GM21360 (cell line): Measurements from ENCODE around the gene NLK.

Experiments used
- ATAC-seq: cut with Tn5 transposase; IDR thresholded peaks from one replicate; pipeline ENCODE4 v1.9.1; 2021; ENCODE audit warnings: mild to moderate bottlenecking, moderate library complexity; ENCODE audit not compliant: unreplicated experiment

NLK gene

GRCh38 chr17:28039251-28039650 lies 3.2 kb upstream of the NLK start:
- no peak for ATAC-seq

- ATAC-seq, result no peak
Observed at GRCh38 chr17:28040406-28040805, 2.1 kb upstream of the NLK start.

- ATAC-seq, result peak; percentile 85
Observed at GRCh38 chr17:28041068-28041843, 1.2 kb upstream of the NLK start.

- no peak for ATAC-seq
Observed at GRCh38 chr17:28041844-28042656, 427 bp upstream of the NLK start.

- ATAC-seq, result no peak
Observed at GRCh38 chr17:28042721-28043291, 329 bp downstream of the NLK start.

GRCh38 chr17:28043296-28043695 lies 819 bp downstream of the NLK start:
- no peak for ATAC-seq

- ATAC-seq, result no peak
Observed at GRCh38 chr17:28043741-28044140, 1.3 kb downstream of the NLK start.

GRCh38 chr17:28045304-28045703 lies 2.8 kb downstream of the NLK start:
- ATAC-seq, result no peak

GRCh38 chr17:28046034-28046825 lies 3.8 kb downstream of the NLK start:
- no peak for ATAC-seq

- ATAC-seq, result no peak
Observed at GRCh38 chr17:28047806-28048205, 5.3 kb downstream of the NLK start.

- ATAC-seq, result no peak
Observed at GRCh38 chr17:28049071-28049470, 6.6 kb downstream of the NLK start.

GRCh38 chr17:28053044-28053670 lies 10.7 kb downstream of the NLK start:
- no peak for ATAC-seq

GRCh38 chr17:28053725-28054124 lies 11.2 kb downstream of the NLK start:
- ATAC-seq, result no peak

- ATAC-seq, result no peak
Observed at GRCh38 chr17:28055546-28056275, 13.2 kb downstream of the NLK start.

GRCh38 chr17:28056276-28056620 lies 13.8 kb downstream of the NLK start:
- no peak for ATAC-seq

GRCh38 chr17:28057731-28058246 lies 15.3 kb downstream of the NLK start:
- peak; percentile 74 for ATAC-seq

- ATAC-seq, result no peak
Observed at GRCh38 chr17:28059675-28060074, 17.2 kb downstream of the NLK start.

GRCh38 chr17:28065706-28066105 lies 23.2 kb downstream of the NLK start:
- no peak for ATAC-seq

- no peak for ATAC-seq
Observed at GRCh38 chr17:28069061-28069460, 26.6 kb downstream of the NLK start.

- no peak for ATAC-seq
Observed at GRCh38 chr17:28071179-28071578, 28.7 kb downstream of the NLK start.
